ENCODE results near the gene ZNF14. TPM values are rescaled to one million over a fixed set of nuclear protein-coding genes. Genes with fewer than 3 reads are reported as not detected.
"Not testable (repeated sequence)": the region's sequence is repeated elsewhere in the genome, so short reads cannot be mapped to it uniquely, and the experiment has no call there.

The ZNF14 gene
- polyA plus RNA-seq, 4 donors = 11.8 to 15.9 (median 14.6) TPM

- DNase-seq (ENCODE audit: low read depth in 4 of 4, low spot score in 2 of 4) = no peak
These were observed 14.7 kb upstream of the ZNF14 start for GRCh38 chr19:19747357-19748220.

GRCh38 chr19:19746286-19747213, 13.6 kb upstream of the ZNF14 start:
- no peak for DNase-seq (ENCODE audit: low read depth in 4 of 4, low spot score in 2 of 4)

DNA sequence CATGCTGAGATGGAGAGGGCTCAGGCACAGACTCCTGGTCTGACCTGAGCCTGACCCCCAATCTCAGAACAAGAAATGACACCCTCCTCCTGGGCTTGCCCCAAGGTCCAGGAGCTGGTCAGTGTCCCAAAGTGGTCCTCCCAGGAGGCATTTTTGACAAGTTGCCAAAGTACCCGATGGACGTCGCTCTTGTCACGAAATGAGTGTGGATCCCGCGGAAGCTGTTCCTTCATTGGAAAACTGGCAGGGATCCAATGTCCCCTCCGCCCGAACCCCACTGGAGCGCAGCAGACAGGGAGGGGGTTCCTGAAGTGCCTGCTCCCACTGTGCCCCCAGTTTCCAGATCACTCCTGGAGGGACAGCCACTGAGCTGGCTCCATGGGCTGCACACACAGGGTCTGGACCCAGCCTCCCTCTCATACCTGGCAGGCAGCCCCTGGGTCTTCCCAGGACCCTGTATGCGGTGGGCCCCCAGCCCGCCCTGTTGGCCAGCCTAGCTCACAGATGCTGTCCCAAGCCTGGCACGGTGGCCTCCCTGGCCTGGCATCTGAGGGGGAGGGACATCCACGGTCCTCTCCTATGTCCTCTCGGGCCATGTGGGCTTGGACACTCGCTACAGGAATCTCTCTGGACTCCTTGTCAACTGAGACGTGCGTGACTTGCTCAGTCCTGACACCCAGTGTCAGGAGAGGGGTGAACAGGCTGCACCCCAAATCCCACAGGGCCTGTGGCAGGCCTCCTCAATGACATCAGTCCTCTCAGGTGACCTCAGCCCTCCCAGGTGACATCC, 12.8 kb upstream of the ZNF14 start:
- DNase-seq (ENCODE audit: low read depth in 4 of 4, low spot score in 2 of 4) = no peak

- no peak for DNase-seq (ENCODE audit: low read depth in 4 of 4, low spot score in 2 of 4)
These were observed 11.7 kb upstream of the ZNF14 start for GRCh38 chr19:19744641-19745040.

- not testable (repeated sequence) for DNase-seq (ENCODE audit: low read depth in 4 of 4, low spot score in 2 of 4)
These were observed 11.0 kb upstream of the ZNF14 start for GRCh38 chr19:19743921-19744320.

- DNase-seq (ENCODE audit: low read depth in 4 of 4, low spot score in 2 of 4) = no peak
These were observed 10.3 kb upstream of the ZNF14 start for GRCh38 chr19:19743176-19743575.

- DNase-seq (ENCODE audit: low read depth in 4 of 4, low spot score in 2 of 4) = no peak
These were observed 9.9 kb upstream of the ZNF14 start for GRCh38 chr19:19742773-19743172.

GRCh38 chr19:19741184-19741583, 8.3 kb upstream of the ZNF14 start:
- DNase-seq (ENCODE audit: low read depth in 4 of 4, low spot score in 2 of 4) = no peak

GRCh38 chr19:19740755-19741154, 7.8 kb upstream of the ZNF14 start:
- no peak for DNase-seq (ENCODE audit: low read depth in 4 of 4, low spot score in 2 of 4)

GRCh38 chr19:19738564-19738963, 5.7 kb upstream of the ZNF14 start:
- DNase-seq (ENCODE audit: low read depth in 4 of 4, low spot score in 2 of 4) = no peak

- no peak for DNase-seq (ENCODE audit: low read depth in 4 of 4, low spot score in 2 of 4)
These were observed 4.8 kb upstream of the ZNF14 start for GRCh38 chr19:19737559-19738332.

DNA sequence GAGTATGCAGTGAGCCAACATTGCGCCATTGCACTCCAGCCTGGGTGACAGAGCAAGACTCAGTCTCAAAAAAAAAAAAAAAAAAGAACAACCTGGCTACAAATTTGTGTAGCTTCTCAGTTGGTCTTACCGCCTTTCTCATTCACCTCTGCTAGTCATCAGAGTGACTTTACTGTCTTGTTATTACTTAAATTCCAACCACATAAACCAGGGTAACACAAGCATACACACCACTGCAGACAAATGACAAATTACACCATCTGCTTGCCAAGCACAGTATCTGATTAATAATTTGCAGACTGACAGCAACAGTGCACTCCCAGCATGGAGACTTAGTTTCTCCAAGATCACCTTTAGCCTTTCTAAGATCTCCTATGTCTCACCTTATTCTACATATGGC, 11.0 kb downstream of the ZNF14 start:
- no peak for DNase-seq (ENCODE audit: low read depth in 4 of 4, low spot score in 2 of 4)

- no peak for DNase-seq (ENCODE audit: low read depth in 4 of 4, low spot score in 2 of 4)
These were observed 13.1 kb downstream of the ZNF14 start for GRCh38 chr19:19719798-19720197.

- DNase-seq (ENCODE audit: low read depth in 4 of 4, low spot score in 2 of 4) = no peak
These were observed 20.7 kb downstream of the ZNF14 start for GRCh38 chr19:19711934-19712828.

- no peak for DNase-seq (ENCODE audit: low read depth in 4 of 4, low spot score in 2 of 4)
These were observed 21.5 kb downstream of the ZNF14 start for GRCh38 chr19:19711306-19711933.

- DNase-seq (ENCODE audit: low read depth in 4 of 4, low spot score in 2 of 4) = no peak
These were observed 22.4 kb downstream of the ZNF14 start for GRCh38 chr19:19710506-19710905.

- DNase-seq (ENCODE audit: low read depth in 4 of 4, low spot score in 2 of 4) = no peak
These were observed 28.1 kb downstream of the ZNF14 start for GRCh38 chr19:19704836-19705235.

DNA sequence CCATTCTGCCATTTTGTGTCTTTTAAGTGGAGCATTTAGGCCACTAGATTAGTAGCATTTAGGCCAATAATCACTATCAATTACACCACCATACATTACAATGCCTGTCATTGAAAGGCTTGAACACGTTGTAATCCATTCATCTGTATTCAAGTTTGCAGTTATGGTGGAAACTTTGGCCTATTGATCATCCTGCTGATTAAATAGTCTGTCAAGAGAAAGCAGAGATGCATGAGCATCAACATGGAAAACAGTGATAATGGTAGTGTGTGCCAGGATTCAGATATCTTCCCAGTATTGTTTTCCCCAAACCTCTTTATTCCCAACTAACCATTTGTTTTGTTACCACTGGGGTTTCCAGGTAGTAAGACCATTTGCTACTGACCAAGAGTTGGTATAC, 32.4 kb downstream of the ZNF14 start:
- not testable (repeated sequence) for DNase-seq (ENCODE audit: low read depth in 4 of 4, low spot score in 2 of 4)
